Upper lobe of left lung (tissue), 4 donors: ENCODE measurements around the gene CAMTA2.

Experiments used
- EP300 ChIP-seq, 4 donors: sonication (generic); formaldehyde crosslinking; IDR thresholded peaks; one replicate each; pipeline ENCODE4 v1.5.1; 2017; ENCODE audit warnings: antibody characterized with exemption in 4 of 4, control low read depth in 2 of 4
- POLR2A ChIP-seq, 4 donors: fragments of 450-650 bp; IDR thresholded peaks; one replicate each; pipeline ENCODE4 v1.5.1; 2016 to 2017; ENCODE audit warnings: antibody characterized with exemption in 4 of 4, mild to moderate bottlenecking in 2 of 4
- POLR2AphosphoS5 ChIP-seq, 2 donors: sonication (generic); formaldehyde crosslinking; IDR thresholded peaks; one replicate each; pipeline ENCODE4 v1.5.1; 2017; ENCODE audit warnings: antibody characterized with exemption in 2 of 2
- TF ChIP-seq, protein P1 (sequence below), 6 experiments: fragments of 450-650 bp in 4 of 6; fragments of 200-600 bp in 2 of 6; sonication (generic) in 2 of 6; IDR thresholded peaks; one replicate each; pipeline ENCODE4 v1.5.1; 2016 to 2019; ENCODE audit warnings: antibody characterized with exemption in 6 of 6

DNA sequence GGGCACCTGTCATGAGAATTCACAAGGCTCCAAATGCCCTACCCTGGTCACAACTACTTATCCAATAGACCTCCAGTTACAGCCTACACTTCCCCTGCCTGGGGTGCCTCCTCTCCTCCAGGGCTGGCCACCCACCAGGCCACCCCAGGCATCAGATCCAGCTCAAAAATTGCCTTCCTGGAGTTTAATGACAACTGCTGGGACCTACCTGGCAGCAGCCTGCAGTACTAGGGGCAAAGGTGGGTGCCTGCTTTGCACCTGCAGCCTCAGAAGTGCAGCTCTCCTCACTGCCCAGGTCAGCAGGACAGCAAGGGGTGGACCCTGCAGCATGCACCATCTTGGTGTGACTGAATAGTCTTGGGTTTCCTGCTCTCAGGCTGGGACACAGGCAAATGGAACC, 51.8 kb downstream of the CAMTA2 start:
- no peak for TF ChIP-seq POLR2AphosphoS5 (IDR thresholded peaks at IDR 0.05)
- no peak for TF ChIP-seq POLR2A (IDR thresholded peaks at IDR 0.05)
- TF ChIP-seq, protein P1, sequence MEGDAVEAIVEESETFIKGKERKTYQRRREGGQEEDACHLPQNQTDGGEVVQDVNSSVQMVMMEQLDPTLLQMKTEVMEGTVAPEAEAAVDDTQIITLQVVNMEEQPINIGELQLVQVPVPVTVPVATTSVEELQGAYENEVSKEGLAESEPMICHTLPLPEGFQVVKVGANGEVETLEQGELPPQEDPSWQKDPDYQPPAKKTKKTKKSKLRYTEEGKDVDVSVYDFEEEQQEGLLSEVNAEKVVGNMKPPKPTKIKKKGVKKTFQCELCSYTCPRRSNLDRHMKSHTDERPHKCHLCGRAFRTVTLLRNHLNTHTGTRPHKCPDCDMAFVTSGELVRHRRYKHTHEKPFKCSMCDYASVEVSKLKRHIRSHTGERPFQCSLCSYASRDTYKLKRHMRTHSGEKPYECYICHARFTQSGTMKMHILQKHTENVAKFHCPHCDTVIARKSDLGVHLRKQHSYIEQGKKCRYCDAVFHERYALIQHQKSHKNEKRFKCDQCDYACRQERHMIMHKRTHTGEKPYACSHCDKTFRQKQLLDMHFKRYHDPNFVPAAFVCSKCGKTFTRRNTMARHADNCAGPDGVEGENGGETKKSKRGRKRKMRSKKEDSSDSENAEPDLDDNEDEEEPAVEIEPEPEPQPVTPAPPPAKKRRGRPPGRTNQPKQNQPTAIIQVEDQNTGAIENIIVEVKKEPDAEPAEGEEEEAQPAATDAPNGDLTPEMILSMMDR (IDR thresholded peaks at IDR 0.05), result no peak
- TF ChIP-seq EP300 (IDR thresholded peaks at IDR 0.05), result no peak
